HG03135 (cell line): ENCODE measurements around the gene EIF4E1B.

Experiments
- ATAC-seq: cut with Tn5 transposase; IDR thresholded peaks from one replicate; pipeline ENCODE4 v1.9.1; 2021; ENCODE audit warnings: mild to moderate bottlenecking, moderate library complexity; ENCODE audit not compliant: unreplicated experiment

Gene EIF4E1B

GRCh38 chr5:176680226-176680563, 49.7 kb downstream of the EIF4E1B start:
- no peak for ATAC-seq

- ATAC-seq: no peak
These were observed 51.6 kb downstream of the EIF4E1B start for GRCh38 chr5:176682016-176682531.

- ATAC-seq: no peak
These were observed 54.5 kb downstream of the EIF4E1B start for GRCh38 chr5:176685010-176685409.

GRCh38 chr5:176687247-176687646, 56.8 kb downstream of the EIF4E1B start:
- ATAC-seq: no peak

GRCh38 chr5:176687881-176688280, 57.4 kb downstream of the EIF4E1B start:
- no peak for ATAC-seq

GRCh38 chr5:176690911-176691310, 60.4 kb downstream of the EIF4E1B start:
- no peak for ATAC-seq

- ATAC-seq: no peak
These were observed 61.0 kb downstream of the EIF4E1B start for GRCh38 chr5:176691524-176691923.

- no peak for ATAC-seq
These were observed 61.9 kb downstream of the EIF4E1B start for GRCh38 chr5:176692326-176692725.

- ATAC-seq: no peak
These were observed 62.5 kb downstream of the EIF4E1B start for GRCh38 chr5:176692839-176693476.

GRCh38 chr5:176693477-176693851, 63.0 kb downstream of the EIF4E1B start:
- ATAC-seq: no peak

- ATAC-seq: no peak
These were observed 63.7 kb downstream of the EIF4E1B start for GRCh38 chr5:176694146-176694545.

GRCh38 chr5:176694631-176695030, 64.2 kb downstream of the EIF4E1B start:
- no peak for ATAC-seq

- ATAC-seq: no peak
These were observed 64.6 kb downstream of the EIF4E1B start for GRCh38 chr5:176695073-176695472.
